ENCODE data around the gene IMPA2.
A peak's percentile ranks its signal among the peaks of the same experiment; 100 is the strongest.
"Not testable (repeated sequence)": the region's sequence is repeated elsewhere in the genome, so short reads cannot be mapped to it uniquely, and the experiment has no call there.

Gene IMPA2

GRCh38 chr18:12048010-12048826 lies 66.9 kb downstream of the IMPA2 start:
- DNase-seq: peak in 1 of 51 donors; percentile 8

DNA sequence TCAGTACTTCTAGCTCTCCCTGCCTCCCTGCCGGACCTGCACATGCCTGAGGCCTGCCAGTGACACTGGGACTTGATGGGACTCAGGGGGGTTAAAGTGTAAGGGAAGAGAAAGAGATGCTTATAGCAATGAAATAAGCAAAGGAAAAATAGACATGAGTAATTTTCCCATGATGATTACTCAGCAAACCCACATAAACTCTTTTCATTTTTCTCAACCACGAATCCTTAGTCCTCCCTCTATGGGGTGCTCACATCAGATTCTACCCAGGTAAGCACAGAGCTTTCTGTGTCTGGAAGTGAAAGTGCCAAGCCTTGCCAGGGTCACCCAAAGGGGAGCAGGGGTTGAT lies 67.5 kb downstream of the IMPA2 start:
- no peak for DNase-seq

- no peak for DNase-seq
Measured at GRCh38 chr18:12049978-12050811, 68.9 kb downstream of the IMPA2 start.

- DNase-seq: no peak
Measured at GRCh38 chr18:12052866-12053265, 71.6 kb downstream of the IMPA2 start.

DNA sequence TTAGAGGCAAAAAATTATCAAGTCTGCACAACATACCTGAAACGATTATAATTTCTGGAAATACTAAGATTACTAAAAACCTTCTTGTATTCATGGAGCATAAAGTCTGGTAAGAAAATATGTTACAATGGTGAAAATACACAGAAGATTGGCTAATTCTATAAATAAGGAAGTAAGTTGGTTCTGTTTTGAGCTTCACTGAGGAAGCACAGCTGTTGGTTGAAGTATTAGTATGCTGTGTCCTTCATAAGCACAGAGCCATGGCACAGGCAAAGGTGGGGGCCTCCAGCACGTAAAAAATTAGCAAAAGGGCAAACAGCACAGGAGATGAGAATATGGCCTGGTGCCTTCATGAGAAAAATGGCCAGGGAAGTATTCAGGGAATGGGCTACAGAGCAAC lies 72.0 kb downstream of the IMPA2 start:
- no peak for DNase-seq

GRCh38 chr18:12056034-12056883 lies 75.0 kb downstream of the IMPA2 start:
- DNase-seq: no peak

- DNase-seq: no peak
Measured at GRCh38 chr18:12056884-12057402, 75.6 kb downstream of the IMPA2 start.

GRCh38 chr18:12057419-12058039 lies 76.2 kb downstream of the IMPA2 start:
- DNase-seq: no peak

- DNase-seq: no peak
Measured at GRCh38 chr18:12059334-12060181, 78.3 kb downstream of the IMPA2 start.

DNA sequence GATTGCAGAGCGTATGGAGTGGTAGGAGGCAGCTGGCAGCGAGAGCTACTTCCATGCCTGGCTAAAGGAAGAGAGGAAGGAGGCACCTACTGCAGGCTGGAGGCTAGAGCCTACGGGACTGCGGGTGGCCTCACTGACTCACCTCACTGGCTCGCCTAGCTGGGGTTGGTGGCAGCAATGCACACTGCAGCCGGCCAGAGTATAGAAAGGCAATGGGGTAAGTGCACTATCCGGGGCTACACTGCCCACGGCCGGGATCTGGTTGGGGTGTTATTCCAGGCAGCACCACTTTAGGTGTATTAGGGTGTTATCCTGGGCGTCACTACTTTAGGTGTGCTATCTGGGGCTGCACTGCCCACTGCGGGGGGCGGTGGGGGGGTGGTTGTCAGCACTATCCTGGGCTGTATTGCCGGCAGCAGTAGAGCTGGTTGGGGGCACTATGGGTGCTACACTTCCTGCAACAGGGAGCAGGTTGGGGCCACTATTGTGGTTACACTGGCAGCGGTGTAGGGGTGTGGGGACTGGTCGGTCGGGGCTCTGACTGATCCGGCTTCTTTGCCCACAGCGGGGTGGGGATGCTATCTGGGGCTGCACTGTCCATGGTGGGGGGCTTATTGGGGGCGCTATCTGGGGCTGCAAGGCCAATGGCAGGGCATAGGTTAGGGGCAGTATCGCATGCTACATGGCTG lies 79.0 kb downstream of the IMPA2 start:
- no peak for DNase-seq

GRCh38 chr18:12061685-12062084 lies 80.4 kb downstream of the IMPA2 start:
- DNase-seq: no peak

- no peak for DNase-seq
Measured at GRCh38 chr18:12062974-12063373, 81.7 kb downstream of the IMPA2 start.

GRCh38 chr18:12064086-12064763 lies 82.9 kb downstream of the IMPA2 start:
- DNase-seq: no peak

DNA sequence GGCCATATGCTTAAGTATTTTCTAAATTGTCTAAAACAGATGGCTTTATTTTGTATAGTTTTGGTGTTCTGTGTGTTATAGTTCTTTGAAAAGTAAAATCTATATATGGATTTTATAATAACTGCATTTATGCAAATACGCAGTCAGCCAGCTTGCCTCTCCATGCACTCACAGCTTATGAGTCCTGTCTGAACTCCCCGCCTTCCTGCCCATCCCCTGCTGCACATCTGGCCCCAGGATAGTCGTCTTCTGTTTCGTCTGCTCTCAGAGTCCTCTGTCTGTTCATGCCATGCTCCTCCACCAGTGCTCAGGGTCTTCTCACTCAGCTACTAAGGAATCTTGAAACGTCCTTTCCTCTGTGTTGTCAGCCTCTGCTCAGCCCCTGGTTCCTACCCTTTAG lies 84.1 kb downstream of the IMPA2 start:
- no peak for DNase-seq

- DNase-seq: no peak
Measured at GRCh38 chr18:12066910-12067511, 85.7 kb downstream of the IMPA2 start.

- DNase-seq: no peak
Measured at GRCh38 chr18:12067671-12068070, 86.4 kb downstream of the IMPA2 start.

DNA sequence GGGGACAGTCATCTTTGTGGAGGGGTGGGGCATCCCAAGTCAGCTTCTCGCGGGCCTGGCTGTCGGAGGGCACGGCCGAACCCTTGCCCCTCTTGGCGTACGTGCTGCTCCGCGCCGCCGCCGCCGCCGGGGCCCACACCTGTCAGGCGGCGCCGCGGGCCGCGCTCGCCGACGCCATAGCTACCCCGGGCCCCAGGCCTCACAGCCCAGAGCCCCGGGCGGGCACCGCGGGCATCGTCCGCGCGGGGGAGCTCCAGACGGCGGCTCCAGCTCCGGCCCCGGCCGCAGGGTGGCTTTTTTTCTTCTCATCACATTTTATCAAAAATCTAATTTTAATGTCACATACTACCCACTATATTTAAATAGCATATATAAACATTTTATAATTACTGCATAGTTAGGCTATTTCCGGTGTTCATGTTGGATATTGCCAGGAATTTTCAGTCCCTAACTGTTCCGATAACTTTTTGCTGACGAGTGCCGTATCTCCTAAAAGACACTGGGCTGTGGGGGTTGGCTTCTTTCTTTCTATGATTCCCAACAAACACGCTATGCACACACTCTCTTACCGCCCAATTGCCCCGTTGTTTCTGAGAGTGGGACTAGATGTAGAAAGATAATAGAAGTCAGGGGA lies 87.1 kb downstream of the IMPA2 start:
- not testable (repeated sequence) for DNase-seq

DNA sequence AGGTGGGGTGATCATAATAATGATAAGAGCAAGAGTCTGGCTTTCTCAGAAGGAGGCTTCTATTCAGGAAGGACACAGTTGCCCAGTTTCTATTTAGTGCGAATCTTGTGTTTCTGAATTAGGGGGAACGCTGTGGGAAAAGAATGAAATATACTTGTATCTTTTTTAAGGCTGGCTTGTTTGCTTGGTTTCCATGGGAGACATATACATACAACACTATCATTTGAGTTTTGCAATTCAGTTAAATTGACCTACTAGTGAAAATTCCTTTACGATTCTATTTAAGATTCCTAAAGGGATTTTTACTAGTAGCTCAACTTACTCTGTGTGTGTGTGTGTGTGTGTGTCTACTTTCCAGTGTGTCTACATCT lies 87.6 kb downstream of the IMPA2 start:
- DNase-seq: no peak

All from hypothalamus (tissue), 51 donors.